ENCODE results near the gene PPM1J. TPM values are rescaled to one million over a fixed set of nuclear protein-coding genes. Genes with fewer than 3 reads are reported as not detected.

Gene PPM1J
- total RNA-seq, 1 donor, result 1.1 TPM

DNA sequence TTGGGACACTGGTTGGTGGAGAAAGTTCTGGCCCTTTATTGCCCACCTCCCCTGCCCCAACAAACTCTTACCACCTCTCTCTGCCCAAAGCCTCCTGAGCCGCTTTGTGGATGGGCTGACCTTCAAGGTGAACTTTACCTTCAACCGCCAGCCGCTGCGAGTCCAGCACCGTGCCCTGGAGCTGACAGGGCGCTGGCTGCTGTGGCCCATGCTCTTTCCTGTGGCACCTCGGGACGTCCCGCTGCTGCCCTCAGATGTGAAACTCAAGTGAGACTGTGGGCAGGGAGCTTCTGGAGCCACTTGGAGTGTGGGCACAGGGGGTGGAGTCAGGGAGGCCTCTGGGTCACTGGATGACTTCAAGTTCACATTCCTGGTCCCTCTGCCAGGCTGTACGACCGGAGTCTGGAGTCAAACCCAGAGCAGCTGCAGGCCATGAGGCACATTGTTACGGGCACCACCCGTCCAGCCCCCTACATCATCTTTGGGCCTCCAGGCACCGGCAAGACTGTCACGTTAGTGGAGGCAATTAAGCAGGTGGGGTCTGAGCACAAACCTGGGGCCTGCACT is 20.7 kb downstream of the PPM1J start:
- no peak overlapping the region for H2AFZ ChIP-seq (ENCODE audit: low read length)
- H3K4me3 ChIP-seq (ENCODE audit: insufficient read depth, low read length), result no peak overlapping the region
- H3K27me3 ChIP-seq (ENCODE audit: insufficient read depth, low read length), result no peaks in the 10 kb centered on the region
- TF ChIP-seq, protein P1, sequence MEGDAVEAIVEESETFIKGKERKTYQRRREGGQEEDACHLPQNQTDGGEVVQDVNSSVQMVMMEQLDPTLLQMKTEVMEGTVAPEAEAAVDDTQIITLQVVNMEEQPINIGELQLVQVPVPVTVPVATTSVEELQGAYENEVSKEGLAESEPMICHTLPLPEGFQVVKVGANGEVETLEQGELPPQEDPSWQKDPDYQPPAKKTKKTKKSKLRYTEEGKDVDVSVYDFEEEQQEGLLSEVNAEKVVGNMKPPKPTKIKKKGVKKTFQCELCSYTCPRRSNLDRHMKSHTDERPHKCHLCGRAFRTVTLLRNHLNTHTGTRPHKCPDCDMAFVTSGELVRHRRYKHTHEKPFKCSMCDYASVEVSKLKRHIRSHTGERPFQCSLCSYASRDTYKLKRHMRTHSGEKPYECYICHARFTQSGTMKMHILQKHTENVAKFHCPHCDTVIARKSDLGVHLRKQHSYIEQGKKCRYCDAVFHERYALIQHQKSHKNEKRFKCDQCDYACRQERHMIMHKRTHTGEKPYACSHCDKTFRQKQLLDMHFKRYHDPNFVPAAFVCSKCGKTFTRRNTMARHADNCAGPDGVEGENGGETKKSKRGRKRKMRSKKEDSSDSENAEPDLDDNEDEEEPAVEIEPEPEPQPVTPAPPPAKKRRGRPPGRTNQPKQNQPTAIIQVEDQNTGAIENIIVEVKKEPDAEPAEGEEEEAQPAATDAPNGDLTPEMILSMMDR (IDR thresholded peaks at IDR 0.05; ENCODE audit: extremely low read depth, low read depth, low read length), result no peak
- no peaks in the 10 kb centered on the region for H3K9me3 ChIP-seq (ENCODE audit: low read depth, low read length)
- no peaks in the 10 kb centered on the region for H3K79me2 ChIP-seq (ENCODE audit: insufficient read depth, low read length)
- peaks cover 77% of the 10 kb centered on the region for H3K36me3 ChIP-seq (ENCODE audit: insufficient read depth, low read length)
- H4K20me1 ChIP-seq (ENCODE audit: insufficient read depth, low read length), result peaks cover 3% of the 10 kb centered on the region
- no peaks in the 10 kb centered on the region for H3K4me1 ChIP-seq (ENCODE audit: insufficient read depth, low read length)
- DNase-seq (ENCODE audit: insufficient read length, low spot score, missing footprints), result peak; percentile 48
- no peak overlapping the region for H3K4me2 ChIP-seq (ENCODE audit: insufficient read depth, low read length)
- H3K27ac ChIP-seq (ENCODE audit: low read depth, low read length), result no peak overlapping the region

DNA sequence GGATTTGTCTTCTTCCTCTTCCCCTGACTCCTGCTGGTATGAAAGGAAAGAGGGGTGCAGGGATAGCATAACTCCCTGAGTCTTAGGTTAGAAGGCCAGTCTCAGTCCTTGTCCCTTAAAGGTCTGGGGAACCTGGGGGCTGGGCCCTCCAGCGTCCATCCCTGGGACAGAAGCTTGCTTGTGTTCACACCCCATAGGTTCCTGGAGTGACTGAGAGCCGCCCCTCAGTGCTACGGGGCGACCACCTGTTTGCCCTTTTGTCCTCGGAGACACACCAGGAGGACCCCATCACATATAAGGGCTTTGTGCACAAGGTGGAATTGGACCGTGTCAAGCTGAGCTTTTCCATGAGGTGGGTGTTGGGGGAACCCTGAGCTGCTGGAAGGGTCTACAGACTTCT is 21.3 kb downstream of the PPM1J start:
- no peaks in the 10 kb centered on the region for H3K9me3 ChIP-seq (ENCODE audit: low read depth, low read length)
- H3K4me2 ChIP-seq (ENCODE audit: insufficient read depth, low read length), result no peak overlapping the region
- H4K20me1 ChIP-seq (ENCODE audit: insufficient read depth, low read length), result peaks cover 6% of the 10 kb centered on the region
- H3K27me3 ChIP-seq (ENCODE audit: insufficient read depth, low read length), result no peaks in the 10 kb centered on the region
- no peaks in the 10 kb centered on the region for H3K4me1 ChIP-seq (ENCODE audit: insufficient read depth, low read length)
- H3K79me2 ChIP-seq (ENCODE audit: insufficient read depth, low read length), result no peaks in the 10 kb centered on the region
- peaks cover 75% of the 10 kb centered on the region for H3K36me3 ChIP-seq (ENCODE audit: insufficient read depth, low read length)
- no peak for DNase-seq (ENCODE audit: insufficient read length, low spot score, missing footprints)
- no peak overlapping the region for H3K27ac ChIP-seq (ENCODE audit: low read depth, low read length)
- H3K4me3 ChIP-seq (ENCODE audit: insufficient read depth, low read length), result no peak overlapping the region
- H2AFZ ChIP-seq (ENCODE audit: low read length), result no peak overlapping the region
- TF ChIP-seq, protein P1 (IDR thresholded peaks at IDR 0.05; ENCODE audit: extremely low read depth, low read depth, low read length), result no peak

DNA sequence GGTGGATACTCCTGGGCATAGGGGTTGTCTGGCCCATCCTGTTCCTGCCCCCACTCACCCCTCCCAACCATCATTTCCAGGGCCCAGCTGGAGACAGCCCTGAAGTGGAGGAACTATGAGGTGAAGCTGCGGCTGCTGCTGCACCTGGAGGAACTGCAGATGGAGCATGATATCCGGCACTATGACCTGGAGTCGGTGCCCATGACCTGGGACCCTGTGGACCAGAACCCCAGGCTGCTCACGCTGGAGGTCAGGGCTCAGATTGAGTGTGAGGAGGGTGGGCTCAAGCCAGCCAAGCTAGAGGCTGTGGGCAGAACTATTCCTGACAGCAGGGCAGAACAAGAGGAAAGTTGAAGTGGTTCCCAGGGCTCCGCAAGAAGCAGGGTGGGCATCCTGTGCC is 22.5 kb downstream of the PPM1J start:
- H3K36me3 ChIP-seq (ENCODE audit: insufficient read depth, low read length), result peaks cover 75% of the 10 kb centered on the region
- peak; percentile 15 for DNase-seq (ENCODE audit: insufficient read length, low spot score, missing footprints)
- H3K79me2 ChIP-seq (ENCODE audit: insufficient read depth, low read length), result peaks cover 6% of the 10 kb centered on the region
- H2AFZ ChIP-seq (ENCODE audit: low read length), result no peak overlapping the region
- no peaks in the 10 kb centered on the region for H3K9me3 ChIP-seq (ENCODE audit: low read depth, low read length)
- peaks cover 13% of the 10 kb centered on the region for H4K20me1 ChIP-seq (ENCODE audit: insufficient read depth, low read length)
- H3K4me1 ChIP-seq (ENCODE audit: insufficient read depth, low read length), result no peaks in the 10 kb centered on the region
- no peak overlapping the region for H3K27ac ChIP-seq (ENCODE audit: low read depth, low read length)
- H3K27me3 ChIP-seq (ENCODE audit: insufficient read depth, low read length), result no peaks in the 10 kb centered on the region
- H3K4me3 ChIP-seq (ENCODE audit: insufficient read depth, low read length), result no peak overlapping the region
- TF ChIP-seq, protein P1 (IDR thresholded peaks at IDR 0.05; ENCODE audit: extremely low read depth, low read depth, low read length), result no peak
- no peak overlapping the region for H3K4me2 ChIP-seq (ENCODE audit: insufficient read depth, low read length)

- Histone ChIP-seq H3K27ac (ENCODE audit: low read depth, low read length) (no peak overlapping the region), H2AFZ (ENCODE audit: low read length) (no peak overlapping the region), H3K4me1 (ENCODE audit: insufficient read depth, low read length) (peaks cover 8% of the 10 kb centered on the region), H3K79me2 (ENCODE audit: insufficient read depth, low read length) (peaks cover 17% of the 10 kb centered on the region), H3K27me3 (ENCODE audit: insufficient read depth, low read length) (no peaks in the 10 kb centered on the region), H3K4me3 (ENCODE audit: insufficient read depth, low read length) (no peak overlapping the region), H3K4me2 (ENCODE audit: insufficient read depth, low read length) (no peak overlapping the region), H3K9me3 (ENCODE audit: low read depth, low read length) (no peaks in the 10 kb centered on the region), H3K36me3 (ENCODE audit: insufficient read depth, low read length) (peaks cover 57% of the 10 kb centered on the region), H4K20me1 (ENCODE audit: insufficient read depth, low read length) (peaks cover 22% of the 10 kb centered on the region)
- DNase-seq (ENCODE audit: insufficient read length, low spot score, missing footprints), result peak; percentile 8
- TF ChIP-seq, protein P1 (IDR thresholded peaks at IDR 0.05; ENCODE audit: extremely low read depth, low read depth, low read length), result no peak
Measured at GRCh38 chr1:112689842-112690237, 25.3 kb downstream of the PPM1J start.
